Spleen (tissue), 7 donors: Measurements from ENCODE around the gene UBE2S.

ENCODE experiments used
- CTCF ChIP-seq, 11 experiments: fragments of 200-600 bp in 7 of 11; fragments of 450-650 bp in 4 of 11; sonication (generic) in 4 of 11; IDR thresholded peaks in 8 of 11; conservative IDR thresholded peaks in 3 of 11; 1 replicate in 7 of 11; 2 replicates in 4 of 11; pipeline versions ENCODE4 v1.4.0 to v1.8.0; 2016 to 2021; ENCODE audit warnings: antibody characterized with exemption in 11 of 11, inconsistent platforms in 4 of 11, mild to moderate bottlenecking in 1 of 11
- POLR2AphosphoS5 ChIP-seq, 3 donors: sonication (generic); formaldehyde crosslinking; IDR thresholded peaks; one replicate each; pipeline ENCODE4 v1.5.1; 2017; ENCODE audit warnings: antibody characterized with exemption in 3 of 3
- donor health status: DM: no; HTN: no; CAD: no; lungs with moderate emphysema.
- donor health status: DM: no; HTN: no; CAD: no.
- donor health status: DM: no; HTN: no; CAD: no.

GRCh38 chr19:55418185-55418584 lies 10.6 kb upstream of the UBE2S start:
- TF ChIP-seq CTCF (IDR thresholded peaks at IDR 0.05 in 8 of 11, conservative IDR thresholded peaks at IDR 0.05 in 3 of 11) (peak in 10 of 11 experiments; percentile 36 to 72 (median 62)), POLR2AphosphoS5 (IDR thresholded peaks at IDR 0.05) (no peak)
